ENCODE data around the gene TJP2.

- TF ChIP-seq CTCF (IDR thresholded peaks at IDR 0.05) (no peak), POLR2A (IDR thresholded peaks at IDR 0.05) (no peak)
Measured at GRCh38 chr9:69131682-69132081, 42.4 kb upstream of the TJP2 start.
